Calu3 (cell line): ENCODE results near the gene PLEKHA4. TPM values are rescaled to one million over a fixed set of nuclear protein-coding genes. Genes with fewer than 3 reads are reported as not detected.
"Not testable (repeated sequence)": the region's sequence is repeated elsewhere in the genome, so short reads cannot be mapped to it uniquely, and the experiment has no call there.

Experiments
- BruUV-seq: library from RNA; stranded (reverse); fragments of 400-500 nt; replicated peaks from 2 replicates; lab custom pipeline; 2021; lab: Mats Ljungman, UMichigan
- CTCF ChIA-PET: fragments of 300-600 bp; sonication (Branson Sonifier 250); formaldehyde crosslinking; loops from one replicate; lab custom pipeline; 2022; ENCODE audit warnings: antibody characterized with exemption; lab: Charles Lee
- DNase-seq: peaks from one replicate; pipeline ENCODE4 v3.0.0; 2022
- H3K27ac Mint-ChIP-seq: one replicate; pipeline ENCODE4 v1.8.0; 2022; ENCODE audit warnings: mixed read lengths; ENCODE audit not compliant: unreplicated experiment
- H3K27me3 Mint-ChIP-seq: one replicate; pipeline ENCODE4 v1.8.0; 2022; ENCODE audit warnings: mixed read lengths; ENCODE audit not compliant: unreplicated experiment
- H3K36me3 Mint-ChIP-seq: one replicate; pipeline ENCODE4 v1.8.0; 2022; ENCODE audit warnings: mild to moderate bottlenecking, moderate library complexity, mixed read lengths; ENCODE audit not compliant: insufficient read depth, unreplicated experiment
- H3K4me1 Mint-ChIP-seq: one replicate; pipeline ENCODE4 v1.8.0; 2022; ENCODE audit warnings: mild to moderate bottlenecking, low read depth, mixed read lengths; ENCODE audit not compliant: unreplicated experiment
- H3K4me3 Mint-ChIP-seq: one replicate; pipeline ENCODE4 v1.8.0; 2022; ENCODE audit warnings: mild to moderate bottlenecking, low read depth, moderate library complexity, mixed read lengths; ENCODE audit not compliant: unreplicated experiment
- H3K9me3 Mint-ChIP-seq: one replicate; pipeline ENCODE4 v1.8.0; 2022; ENCODE audit warnings: low read depth, mixed read lengths; ENCODE audit not compliant: unreplicated experiment
- intact Hi-C: fragments of 100-400 bp; cut with micrococcal nuclease; formaldehyde crosslinking; loops from one replicate; pipeline ENCODE4 v1.10.0; 2022; ENCODE audit not compliant: unreplicated experiment
- total RNA-seq: library from RNA; stranded (reverse); gene quantifications from 2 replicates; pipeline ENCODE4 v1.2.3, GENCODE V29; 2022
- TF ChIP-seq, protein P1 (sequence below): fragments of 200-600 bp; IDR thresholded peaks from one replicate; pipeline ENCODE4 v1.8.0; 2022; ENCODE audit warnings: antibody characterized with exemption; ENCODE audit not compliant: unreplicated experiment

Gene PLEKHA4
- total RNA-seq, 1 experiment from 2014 or later, result 57.6 TPM

- intact Hi-C loops, result no loop called here
Measured at GRCh38 chr19:48900477-48901406, 32.3 kb upstream of the PLEKHA4 start.

DNA sequence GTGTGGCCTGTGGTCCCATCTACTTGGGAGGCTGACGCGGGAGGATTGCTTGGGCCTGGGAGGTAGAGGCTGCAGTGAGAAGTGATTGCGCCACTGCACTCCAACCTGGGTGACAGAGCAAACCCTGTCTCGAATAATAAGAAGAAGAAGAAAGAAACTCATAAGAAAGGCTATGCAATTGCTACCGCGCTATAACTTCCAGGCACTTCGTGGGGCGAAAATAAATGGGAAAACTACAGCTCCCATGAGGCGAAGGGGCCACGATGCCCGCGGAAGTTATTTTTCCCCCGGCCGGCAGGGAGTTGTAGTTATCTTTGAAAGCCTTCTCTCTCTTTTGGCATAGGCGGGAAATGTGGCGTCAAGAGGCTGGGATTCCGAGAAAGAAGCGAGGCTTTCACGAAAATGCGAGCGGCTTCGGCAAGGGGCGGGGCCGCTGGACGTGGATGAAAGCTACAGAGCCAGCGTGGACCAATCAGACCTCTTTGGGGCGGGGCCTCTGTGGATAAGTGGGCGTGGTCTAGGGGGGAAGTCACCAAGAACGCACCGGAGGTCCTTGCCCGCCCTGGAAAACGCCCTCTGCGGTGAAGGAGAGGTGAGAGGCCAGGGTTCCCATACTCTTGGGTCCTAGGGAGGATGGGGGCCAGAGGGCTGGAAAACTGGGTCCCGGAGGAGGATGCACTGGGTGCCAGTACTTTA is 31.5 kb upstream of the PLEKHA4 start, which contains the start of gene NUCB1:
Gene NUCB1, plus strand, starts transcription at position 532 of the 696 bp plus-strand sequence. CDS start 485 bp downstream, outside the sequence.
- Mint-ChIP-seq H3K27me3 (no peaks in the 10 kb centered on the region), H3K4me1 (peaks cover 6% of the 10 kb centered on the region), H3K36me3 (peaks cover 47% of the 10 kb centered on the region), H3K9me3 (no peaks in the 10 kb centered on the region), H3K27ac (peak within 1 kb of the TSS; percentile 93), H3K4me3 (peak within 1 kb of the TSS; percentile 99)
- DNase-seq, result peak; percentile 99
- intact Hi-C loops, result no loop called here
- CTCF ChIA-PET, result interaction anchor here (0.5 to 1.4 kb wide), 8 partner anchors 12 to 313 kb away, joined by 3 to 7 read pairs (median 4); partner anchors contain the start of gene BAX
- TF ChIP-seq, protein P1, sequence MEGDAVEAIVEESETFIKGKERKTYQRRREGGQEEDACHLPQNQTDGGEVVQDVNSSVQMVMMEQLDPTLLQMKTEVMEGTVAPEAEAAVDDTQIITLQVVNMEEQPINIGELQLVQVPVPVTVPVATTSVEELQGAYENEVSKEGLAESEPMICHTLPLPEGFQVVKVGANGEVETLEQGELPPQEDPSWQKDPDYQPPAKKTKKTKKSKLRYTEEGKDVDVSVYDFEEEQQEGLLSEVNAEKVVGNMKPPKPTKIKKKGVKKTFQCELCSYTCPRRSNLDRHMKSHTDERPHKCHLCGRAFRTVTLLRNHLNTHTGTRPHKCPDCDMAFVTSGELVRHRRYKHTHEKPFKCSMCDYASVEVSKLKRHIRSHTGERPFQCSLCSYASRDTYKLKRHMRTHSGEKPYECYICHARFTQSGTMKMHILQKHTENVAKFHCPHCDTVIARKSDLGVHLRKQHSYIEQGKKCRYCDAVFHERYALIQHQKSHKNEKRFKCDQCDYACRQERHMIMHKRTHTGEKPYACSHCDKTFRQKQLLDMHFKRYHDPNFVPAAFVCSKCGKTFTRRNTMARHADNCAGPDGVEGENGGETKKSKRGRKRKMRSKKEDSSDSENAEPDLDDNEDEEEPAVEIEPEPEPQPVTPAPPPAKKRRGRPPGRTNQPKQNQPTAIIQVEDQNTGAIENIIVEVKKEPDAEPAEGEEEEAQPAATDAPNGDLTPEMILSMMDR, result no peak
- BruUV-seq, result TSS peak; percentile 77

More at GRCh38 chr19:48900477-48901406, 32.3 kb upstream of the PLEKHA4 start:
- Mint-ChIP-seq H3K4me3 (peak overlapping the region; percentile 99), H3K4me1 (peaks cover 6% of the 10 kb centered on the region), H3K27ac (peak overlapping the region; percentile 93), H3K9me3 (no peaks in the 10 kb centered on the region), H3K36me3 (peaks cover 54% of the 10 kb centered on the region), H3K27me3 (no peaks in the 10 kb centered on the region)
- TSS peak; percentile 83 for BruUV-seq
- TF ChIP-seq, protein P1, result no peak
- DNase-seq, result no peak
- CTCF ChIA-PET, result interaction anchor here (0.5 to 1.4 kb wide), 5 partner anchors 26 to 173 kb away, joined by 3 to 7 read pairs (median 4); partner anchors contain the start of gene BAX

GRCh38 chr19:48899386-48899749 is 31.0 kb upstream of the PLEKHA4 start:
- Mint-ChIP-seq H3K36me3 (peaks cover 41% of the 10 kb centered on the region), H3K27ac (peak overlapping the region; percentile 93), H3K4me3 (peak overlapping the region; percentile 99)
- BruUV-seq, H3K9me3 Mint-ChIP-seq, DNase-seq, H3K27me3 Mint-ChIP-seq, H3K4me1 Mint-ChIP-seq, intact Hi-C loops: not testable (repeated sequence)
- CTCF ChIA-PET, result interaction anchor here (0.6 to 1.4 kb wide), 6 partner anchors 11 to 314 kb away, joined by 3 to 7 read pairs (median 4); no protein-coding TSS in a partner anchor

GRCh38 chr19:48897181-48897580 is 28.8 kb upstream of the PLEKHA4 start:
- CTCF ChIA-PET, result no interaction called here
- no peak overlapping the region for H3K4me3 Mint-ChIP-seq
- intact Hi-C loops, result no loop called here

More at GRCh38 chr19:48897181-48897580, 28.8 kb upstream of the PLEKHA4 start:
- no peak for DNase-seq
- peak overlapping the region; percentile 54 for H3K27ac Mint-ChIP-seq
- no peaks in the 10 kb centered on the region for H3K27me3 Mint-ChIP-seq
- TF ChIP-seq, protein P1, result no peak
- H3K9me3 Mint-ChIP-seq, result no peaks in the 10 kb centered on the region
- no TSS peak for BruUV-seq
- peaks cover 35% of the 10 kb centered on the region for H3K36me3 Mint-ChIP-seq
- peaks cover 7% of the 10 kb centered on the region for H3K4me1 Mint-ChIP-seq
